ENCODE data around the gene TMEM35A.
A peak's percentile ranks its signal among the peaks of the same experiment; 100 is the strongest.
"Not testable (repeated sequence)": the region's sequence is repeated elsewhere in the genome, so short reads cannot be mapped to it uniquely, and the experiment has no call there.

TMEM35A gene, protein sequence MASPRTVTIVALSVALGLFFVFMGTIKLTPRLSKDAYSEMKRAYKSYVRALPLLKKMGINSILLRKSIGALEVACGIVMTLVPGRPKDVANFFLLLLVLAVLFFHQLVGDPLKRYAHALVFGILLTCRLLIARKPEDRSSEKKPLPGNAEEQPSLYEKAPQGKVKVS

DNA sequence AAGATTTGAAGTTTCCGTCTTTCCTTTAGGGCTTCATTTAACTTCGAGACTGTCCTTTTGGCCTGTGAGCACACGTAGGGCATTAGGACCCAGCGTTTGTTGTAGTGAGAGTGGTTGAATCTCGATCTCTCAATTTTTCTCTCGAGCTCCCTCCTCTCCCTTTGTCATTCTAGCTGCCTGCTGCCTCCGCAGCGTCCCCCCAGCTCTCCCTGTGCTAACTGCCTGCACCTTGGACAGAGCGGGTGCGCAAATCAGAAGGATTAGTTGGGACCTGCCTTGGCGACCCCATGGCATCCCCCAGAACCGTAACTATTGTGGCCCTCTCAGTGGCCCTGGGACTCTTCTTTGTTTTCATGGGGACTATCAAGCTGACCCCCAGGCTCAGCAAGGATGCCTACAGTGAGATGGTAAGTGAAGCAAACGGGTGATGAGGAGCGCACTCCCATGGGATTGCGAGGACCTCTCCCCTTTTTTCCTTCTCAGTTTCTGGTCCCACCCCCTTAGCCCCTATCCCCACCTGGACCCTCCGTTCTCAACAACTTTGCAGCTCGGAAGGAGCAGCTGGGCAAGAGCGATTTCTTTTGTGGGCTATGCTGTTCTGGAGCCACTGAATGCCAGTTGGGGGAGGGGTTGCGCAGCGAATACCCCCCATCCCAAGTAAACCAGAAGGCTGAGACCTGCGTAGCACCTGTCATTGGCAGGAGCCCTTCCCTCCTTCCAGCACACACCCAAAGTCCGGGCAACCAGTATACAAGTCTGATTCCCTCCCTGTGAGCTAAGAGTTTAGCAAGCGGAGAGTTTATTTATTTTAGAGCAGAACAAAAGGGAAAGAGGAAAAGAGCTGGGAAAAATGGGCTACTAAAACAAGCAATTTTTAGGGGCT is at the start of gene TMEM35A:
Gene TMEM35A (plus strand): TSS at position 164 of the 883 bp plus-strand sequence. CDS start 124 bp downstream, at position 288.
- no peak for DNase-seq (ENCODE audit: low read depth in 3 of 3)

DNA sequence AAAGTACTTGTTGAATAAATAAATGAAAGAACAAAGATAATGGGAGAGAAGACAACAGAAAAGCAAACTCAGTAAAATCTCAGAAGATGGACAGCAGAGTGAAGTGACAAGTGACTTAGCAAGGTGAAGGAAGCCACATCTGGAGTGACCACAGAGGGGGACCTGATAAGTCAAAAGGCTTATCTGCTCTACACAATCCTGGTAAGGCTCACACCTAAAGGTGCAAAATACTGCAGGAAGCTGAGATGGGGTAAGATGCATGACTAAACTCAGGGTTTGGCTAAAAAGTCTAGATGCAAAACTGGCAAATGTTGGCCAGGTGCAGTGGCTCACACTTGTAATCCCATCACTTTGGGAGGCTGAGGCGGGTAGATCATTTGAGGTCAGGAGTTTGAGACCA is 49.0 kb upstream of the TMEM35A start:
- no peak for DNase-seq (ENCODE audit: low read depth in 3 of 3)

DNA sequence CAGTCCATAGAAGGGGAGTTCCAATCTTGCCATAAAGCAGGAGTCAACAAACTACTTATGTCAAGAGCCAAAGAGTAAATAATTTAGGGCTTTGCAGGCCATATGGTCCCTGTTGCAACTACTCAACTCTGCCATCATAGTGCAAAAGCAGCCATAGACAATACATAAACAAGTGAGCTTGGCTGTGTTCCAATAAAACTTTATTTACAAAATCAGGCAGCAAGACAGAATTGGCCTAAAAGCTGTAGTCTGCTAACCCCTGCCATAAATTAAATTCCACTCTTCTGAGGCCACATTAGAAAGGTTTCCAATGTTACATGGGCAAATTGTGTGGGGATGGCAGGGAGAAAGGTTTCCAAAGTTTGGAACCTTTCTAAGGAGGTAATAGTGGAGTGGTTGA is 41.4 kb upstream of the TMEM35A start:
- no peak for DNase-seq (ENCODE audit: low read depth in 3 of 3)

DNA sequence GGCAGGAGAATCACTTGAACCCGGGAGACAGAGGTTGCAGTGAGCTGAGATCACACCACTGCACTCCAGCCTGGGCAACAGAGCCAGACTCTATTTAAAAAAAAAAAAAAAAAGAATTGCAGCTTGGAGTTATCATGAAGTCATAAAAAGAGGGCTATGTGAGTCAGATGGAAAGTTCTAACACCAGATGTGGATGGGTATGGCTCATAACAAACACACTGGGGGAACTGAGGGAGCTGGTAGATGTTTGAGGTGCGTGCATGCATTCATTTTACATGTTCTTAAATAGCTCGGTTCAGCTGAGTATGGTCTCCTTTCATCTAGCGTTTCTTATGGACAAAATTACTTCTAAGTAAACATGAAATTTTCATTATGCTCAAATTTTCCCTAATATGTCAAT is 38.5 kb upstream of the TMEM35A start:
- no peak for DNase-seq (ENCODE audit: low read depth in 3 of 3)

DNA sequence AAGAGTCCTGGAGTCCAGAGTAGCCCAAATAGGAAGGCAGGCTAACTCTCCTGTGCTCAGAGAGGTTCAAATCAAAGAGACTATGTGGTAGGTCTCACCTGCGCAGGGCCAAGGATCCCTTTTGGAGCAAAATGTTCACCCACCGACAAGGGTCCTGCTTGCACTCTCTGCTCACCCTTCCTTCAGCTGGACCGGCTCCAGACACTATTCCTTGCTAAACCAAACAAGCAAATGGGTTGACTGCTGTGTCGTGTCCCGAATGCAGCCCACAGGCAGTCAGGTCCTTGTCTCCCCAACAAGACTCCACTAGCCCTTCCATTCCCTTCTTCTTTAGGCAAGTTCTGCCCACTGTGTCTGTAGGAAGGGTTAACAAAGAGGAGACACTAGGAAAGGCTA is 27.5 kb upstream of the TMEM35A start:
- peak in 1 of 3 experiments; percentile 0 for DNase-seq (ENCODE audit: low read depth in 3 of 3)

DNA sequence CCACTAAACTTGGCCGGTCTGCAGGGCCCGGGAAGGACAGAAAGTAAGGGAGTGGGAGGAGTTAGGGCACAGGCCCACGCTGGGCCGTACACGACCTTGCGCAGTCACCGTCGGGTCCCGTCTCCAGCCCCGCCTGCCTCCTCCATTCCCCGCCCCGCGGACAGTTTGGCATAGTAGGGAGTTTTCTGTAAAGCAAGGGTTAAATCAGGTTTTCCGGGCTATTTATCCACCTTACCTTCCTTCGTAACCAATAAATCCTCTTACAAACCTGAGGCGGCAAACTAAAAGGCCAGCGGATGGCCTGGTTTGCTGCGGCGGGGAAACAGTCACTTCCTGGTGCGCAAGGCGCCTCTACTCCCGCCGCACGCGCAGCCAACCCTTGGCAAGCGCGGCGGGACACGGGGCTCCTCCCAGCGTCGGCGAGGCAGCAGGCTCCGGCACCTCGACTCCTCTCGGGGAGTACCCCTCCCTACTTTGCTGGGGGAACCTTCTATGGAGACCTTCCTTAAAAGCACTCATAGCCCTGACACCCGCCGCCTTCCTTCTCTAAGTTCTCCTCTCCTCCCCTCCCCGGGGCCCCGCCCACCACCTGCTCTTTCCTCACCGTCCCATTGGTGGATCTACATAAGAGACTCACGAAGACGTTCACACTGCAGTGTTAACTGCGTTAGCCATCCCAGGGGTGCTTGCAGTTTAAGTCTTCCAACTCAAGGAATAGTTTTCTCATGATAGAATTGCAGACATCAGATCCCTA is 27.0 kb upstream of the TMEM35A start, which contains the start of gene TRMT2B:
Gene TRMT2B (minus strand): TSS at position 563 of the 754 bp plus-strand sequence. CDS start 9,822 bp downstream, outside the sequence.
- peak; percentile 58 to 76 (median 66) for DNase-seq (ENCODE audit: low read depth in 3 of 3)

DNA sequence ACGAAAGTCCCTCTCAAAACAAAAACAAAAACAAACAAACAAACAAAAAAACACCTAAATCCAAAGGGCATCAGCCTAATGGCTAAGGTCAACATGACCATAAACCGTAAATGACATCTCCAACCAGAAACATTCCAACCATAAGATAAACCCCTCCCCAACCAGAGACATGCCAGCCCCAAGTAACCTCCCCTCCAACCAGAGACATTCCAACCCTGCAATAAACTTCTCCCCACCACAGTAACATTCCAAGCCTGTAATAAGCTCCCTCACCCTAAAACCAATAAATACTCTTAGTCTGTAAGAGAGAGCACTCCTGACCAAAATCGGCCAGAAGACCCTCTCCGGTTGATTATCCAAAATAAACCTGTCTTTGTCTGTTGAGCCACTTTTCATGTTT is 22.1 kb upstream of the TMEM35A start:
- not testable (repeated sequence) for DNase-seq (ENCODE audit: low read depth in 3 of 3)

DNA sequence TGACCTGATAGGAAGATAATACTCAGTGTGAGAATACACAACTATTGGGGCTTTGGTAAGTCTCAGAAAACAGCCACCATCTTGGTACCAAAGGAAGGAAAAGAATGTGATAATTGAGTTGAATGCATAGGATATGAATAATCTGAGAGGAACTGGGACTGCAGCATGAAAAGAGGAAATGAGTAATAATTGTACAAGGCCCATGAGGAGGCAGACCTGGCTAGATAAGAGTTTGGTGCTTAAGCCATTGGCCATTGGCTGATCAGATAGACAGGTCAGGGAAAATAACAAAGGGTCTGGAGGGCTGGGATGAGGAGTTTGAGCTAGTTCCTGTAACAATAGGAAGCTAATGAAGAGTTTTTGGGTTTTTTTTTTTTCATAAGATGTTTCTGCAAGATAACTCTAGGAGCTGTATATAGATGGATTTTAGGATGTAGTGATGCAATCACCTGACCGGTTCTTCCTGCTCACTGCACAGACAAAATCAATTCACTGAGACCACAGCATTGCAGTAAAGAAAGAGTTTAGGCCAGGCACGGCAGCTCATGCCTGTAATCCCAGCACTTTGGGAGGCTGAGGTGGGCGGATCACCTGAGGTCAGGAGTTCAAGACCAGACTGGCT is 21.5 kb upstream of the TMEM35A start:
- no peak for DNase-seq (ENCODE audit: low read depth in 3 of 3)

DNA sequence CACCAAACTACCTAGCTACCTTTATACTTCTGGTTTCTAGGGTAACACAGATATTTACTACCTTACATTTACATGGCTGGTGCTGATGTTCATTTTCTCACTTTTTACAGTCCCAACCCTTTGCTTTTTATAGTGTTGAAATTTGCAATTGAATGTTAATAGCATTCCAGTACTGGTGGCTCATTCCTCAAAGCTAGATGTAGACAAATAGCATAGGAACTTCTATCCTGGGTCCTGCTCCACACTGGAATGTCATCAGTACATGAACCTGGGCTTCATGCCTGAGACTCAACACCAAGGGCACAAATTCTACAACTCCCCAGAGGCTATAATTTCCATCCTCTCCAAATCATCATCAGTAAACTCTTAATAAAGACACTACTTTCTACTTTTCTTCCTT is 16.5 kb upstream of the TMEM35A start:
- no peak for DNase-seq (ENCODE audit: low read depth in 3 of 3)

DNA sequence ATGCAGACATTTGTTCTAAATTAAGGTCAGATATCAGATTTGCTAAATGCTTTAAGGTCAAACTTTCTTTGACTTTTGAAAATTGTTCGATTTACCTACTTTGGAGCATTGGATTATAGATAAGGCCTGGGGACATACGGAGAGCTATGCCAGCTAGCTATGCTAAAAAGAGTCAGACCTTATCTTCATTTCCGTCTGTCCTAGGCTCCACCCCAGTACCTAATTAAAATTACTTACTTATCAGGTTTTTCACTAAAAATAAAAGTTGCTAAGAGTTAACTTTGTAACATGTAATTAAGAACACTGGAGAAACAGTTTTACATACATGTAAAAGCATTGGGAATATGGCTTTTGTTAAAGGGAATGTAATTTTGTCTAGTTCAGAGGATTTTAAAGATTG is 7.1 kb upstream of the TMEM35A start:
- no peak for DNase-seq (ENCODE audit: low read depth in 3 of 3)

DNA sequence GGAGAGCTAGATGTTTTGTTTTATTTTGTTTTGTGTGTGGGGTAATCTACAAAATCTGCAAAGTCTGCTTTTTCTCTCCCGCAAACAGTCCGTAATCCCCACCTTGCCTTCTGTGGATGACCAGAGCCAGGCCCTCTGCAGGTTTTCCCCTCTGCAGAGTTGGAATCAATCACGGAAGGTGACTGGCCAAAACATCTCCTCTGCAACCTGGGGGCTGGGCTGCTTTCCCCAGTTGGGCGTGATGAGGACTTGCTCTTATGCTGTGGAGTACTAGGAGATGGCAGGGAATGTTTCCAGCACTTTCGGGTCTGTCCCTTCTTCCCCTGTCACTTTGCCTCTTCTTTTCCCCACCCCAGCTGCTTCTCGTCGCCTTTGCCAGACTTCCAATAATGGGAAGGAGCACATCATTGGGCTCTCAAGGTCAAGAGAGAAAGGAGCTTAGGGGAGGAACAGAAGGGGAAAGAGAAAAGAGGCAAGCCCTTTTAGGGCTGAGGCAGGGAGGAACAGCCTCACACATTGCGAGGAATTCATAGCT is 1.1 kb downstream of the TMEM35A start:
- DNase-seq (ENCODE audit: low read depth in 3 of 3), result no peak

DNA sequence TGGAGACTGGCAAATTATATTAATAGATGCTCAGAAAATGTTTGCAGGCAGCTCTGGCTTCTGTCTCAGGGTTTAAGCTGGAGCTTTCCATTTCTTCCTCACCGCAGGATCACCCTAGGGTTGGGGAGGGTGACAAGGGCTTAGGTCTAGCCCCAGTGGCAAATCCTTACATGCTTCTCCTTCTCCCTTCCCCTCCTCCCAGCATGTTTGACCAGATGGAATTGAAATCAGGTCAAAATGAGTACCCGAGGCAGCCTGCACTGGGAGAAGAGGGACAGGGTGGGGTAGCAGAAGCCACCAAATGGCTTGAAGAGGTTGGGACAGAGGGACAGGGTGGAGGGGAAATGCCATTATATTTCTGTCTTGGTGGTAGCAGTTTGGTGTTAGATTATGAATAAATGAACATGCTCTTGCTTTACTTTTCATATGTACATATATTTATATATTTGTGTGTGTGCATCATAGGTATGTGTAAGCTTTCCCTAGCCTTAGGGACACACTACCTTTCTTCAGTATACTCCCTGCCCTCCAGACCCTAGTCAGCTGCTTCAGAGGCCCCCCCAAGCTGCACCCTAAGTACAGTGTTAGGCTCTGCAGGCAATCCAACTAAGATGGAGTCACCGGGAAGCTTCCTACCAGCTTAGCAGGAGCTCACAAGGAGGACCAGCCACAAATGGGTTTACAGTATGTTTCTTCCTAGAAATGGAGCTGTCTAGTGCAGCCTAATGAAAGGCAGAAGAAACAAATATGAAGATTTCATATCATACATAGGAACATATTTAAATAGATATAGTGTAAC is 1.8 kb downstream of the TMEM35A start:
- no peak for DNase-seq (ENCODE audit: low read depth in 3 of 3)

DNA sequence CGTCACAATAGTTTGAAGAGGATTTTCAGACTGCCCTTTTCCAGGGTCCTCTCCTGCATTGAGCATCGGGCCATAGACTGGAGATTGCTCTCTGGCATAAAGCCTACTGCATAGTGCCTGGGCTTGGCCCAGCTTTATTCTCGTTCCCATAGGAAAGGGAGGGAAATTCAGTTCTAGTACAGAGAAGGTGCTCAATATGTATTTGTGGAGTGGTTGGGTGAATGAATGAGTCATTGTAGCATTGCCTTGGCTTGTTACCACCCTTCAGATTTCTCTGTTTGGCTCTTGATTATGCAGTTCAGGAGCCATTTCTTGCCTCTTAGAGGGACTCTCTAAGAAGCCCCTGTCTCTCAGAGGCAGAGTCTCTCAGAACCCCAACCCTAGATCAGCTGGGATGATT is 2.6 kb downstream of the TMEM35A start:
- no peak for DNase-seq (ENCODE audit: low read depth in 3 of 3)

DNA sequence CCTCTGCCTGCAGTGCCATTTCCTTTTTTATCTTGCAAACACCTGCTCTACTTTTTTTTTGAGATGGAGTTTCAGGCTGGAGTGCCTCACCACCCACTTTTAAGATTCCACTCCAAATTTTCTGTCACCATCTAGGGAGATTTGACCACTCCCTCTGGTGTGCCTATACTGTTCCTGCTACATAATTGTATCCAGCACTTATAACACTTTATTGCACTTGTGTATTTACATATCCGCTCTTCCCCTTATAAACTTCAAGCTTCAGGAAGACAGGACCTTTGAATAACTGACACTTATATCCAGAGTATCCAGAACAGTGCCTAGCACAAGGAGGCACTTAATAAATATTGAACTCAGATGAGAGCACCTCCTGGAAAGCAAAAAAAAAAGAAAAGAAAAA is 13.1 kb downstream of the TMEM35A start:
- no peak for DNase-seq (ENCODE audit: low read depth in 3 of 3)

DNA sequence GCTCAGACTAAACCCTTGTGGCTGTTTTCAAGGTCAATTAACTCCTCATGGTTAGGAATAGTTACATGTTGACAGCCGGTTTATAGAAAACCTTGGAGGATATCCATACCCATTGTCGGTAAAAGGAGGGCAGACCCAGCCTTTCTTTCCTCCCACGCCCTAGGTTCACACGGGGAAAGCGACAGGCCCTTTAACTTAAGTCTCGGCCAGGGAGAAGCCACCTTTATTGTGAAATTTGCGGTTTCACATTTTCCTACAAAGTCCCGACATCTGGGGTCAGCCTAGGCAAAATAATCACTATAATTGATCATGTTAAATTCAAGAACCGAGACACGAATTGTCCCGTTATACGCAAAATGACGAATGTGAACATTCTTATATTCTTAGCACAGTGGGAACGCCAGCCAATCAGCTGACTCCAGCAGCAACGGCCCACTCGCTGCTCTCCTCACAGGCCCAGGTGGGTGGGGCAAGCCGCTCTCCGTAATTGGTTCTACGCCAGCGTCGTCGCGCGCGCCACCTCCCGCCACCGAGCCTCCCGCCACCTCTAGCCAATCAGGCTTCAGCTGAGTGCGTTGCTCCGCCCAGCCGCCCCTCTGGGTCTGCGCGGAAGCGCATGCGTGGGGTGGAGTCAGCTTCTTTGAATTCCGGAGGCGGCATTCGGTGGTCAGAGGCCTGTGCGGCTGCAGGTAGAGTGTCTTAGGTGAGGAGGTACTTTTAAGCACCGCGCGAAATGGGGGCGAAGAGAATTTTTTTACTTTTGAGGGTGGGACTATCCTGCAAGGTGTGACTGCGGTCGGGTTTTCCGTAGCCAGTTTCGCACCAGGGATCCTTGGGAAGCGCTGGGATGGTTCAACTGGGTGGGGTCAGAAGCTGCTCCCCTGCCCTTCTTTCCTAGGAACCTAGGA is 19.1 kb downstream of the TMEM35A start, which contains the start of gene CENPI:
Gene CENPI (plus strand): TSS at position 659 of the 908 bp plus-strand sequence. CDS start 2,867 bp downstream, outside the sequence.
- DNase-seq (ENCODE audit: low read depth in 3 of 3), result peak; percentile 82 to 91 (median 82)

DNA sequence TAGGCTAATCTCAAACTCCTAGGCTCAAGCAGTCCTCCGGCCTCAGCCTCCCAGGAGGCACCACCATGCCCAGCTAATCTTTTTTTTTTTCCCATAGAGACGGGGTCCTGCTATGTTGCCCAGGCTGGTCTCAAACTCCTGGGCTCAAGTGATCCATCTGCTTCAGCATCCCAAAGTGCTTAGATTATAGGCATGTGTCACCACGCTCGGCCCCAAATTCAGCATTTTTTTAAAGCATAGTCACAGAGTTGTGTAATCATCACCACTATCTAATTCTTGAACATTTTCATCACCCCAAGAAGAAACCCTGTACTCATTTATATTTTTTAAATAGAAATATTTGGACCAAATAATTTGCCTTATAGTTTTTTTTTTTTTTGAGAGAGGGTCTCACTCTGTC is 29.6 kb downstream of the TMEM35A start:
- no peak for DNase-seq (ENCODE audit: low read depth in 3 of 3)

DNA sequence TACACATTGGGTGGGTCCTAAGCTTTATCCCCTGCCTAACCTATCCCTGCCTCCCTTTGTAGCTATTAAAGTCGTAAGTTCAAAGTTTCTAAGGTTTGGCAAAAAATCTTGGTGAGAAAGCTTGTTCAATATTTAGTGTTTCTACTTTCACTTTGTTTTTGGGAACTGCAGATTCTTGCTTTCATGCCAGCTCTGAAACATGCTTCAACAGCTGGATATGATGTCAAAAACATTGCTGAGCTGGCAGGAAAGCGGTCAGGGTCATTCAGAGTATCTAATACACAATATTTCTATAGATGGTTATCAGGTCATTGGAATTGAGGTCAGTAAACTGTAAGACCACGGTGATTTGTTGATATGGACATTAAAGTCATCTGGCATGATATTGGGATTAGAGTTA is 39.0 kb downstream of the TMEM35A start:
- DNase-seq (ENCODE audit: low read depth in 3 of 3), result no peak

DNA sequence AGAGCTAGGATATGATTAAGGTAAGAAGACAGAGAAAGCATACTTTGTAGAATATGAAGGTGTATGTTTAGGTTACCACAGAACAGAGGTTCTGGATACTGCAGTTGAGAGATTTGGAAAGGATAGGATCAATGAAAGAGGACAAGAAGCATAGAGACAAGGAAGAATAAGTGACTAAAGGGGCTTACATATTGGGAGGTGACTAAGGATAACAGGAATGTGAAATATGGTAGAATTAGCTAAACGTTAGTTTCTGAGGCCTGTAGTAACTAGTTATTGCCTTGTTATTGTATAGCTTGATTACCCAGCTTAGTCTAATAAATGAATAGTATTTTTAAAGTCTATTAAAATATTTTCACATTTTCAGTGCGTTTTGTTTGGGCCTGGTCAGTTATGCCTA is 57.6 kb downstream of the TMEM35A start:
- DNase-seq (ENCODE audit: low read depth in 3 of 3), result no peak
